GM12878 (cell line): Measurements from ENCODE around the gene NFAM1. TPM values are rescaled to one million over a fixed set of nuclear protein-coding genes. Genes with fewer than 3 reads are reported as not detected.

ENCODE experiments used
- ATAC-seq: fragments of 200-7000 bp; cut with Tn5 transposase; 3 replicates; pipeline ENCODE4 v1.9.1; 2020; ENCODE audit warnings: mild to moderate bottlenecking, moderate library complexity
- BruUV-seq: library from RNA; stranded (reverse); fragments of 400-500 nt; replicated peaks from 2 replicates; lab custom pipeline; 2021; lab: Mats Ljungman, UMichigan
- CTCF ChIA-PET: fragments of 300-600 bp; sonication (Branson Sonifier 250); formaldehyde crosslinking; extraction: SDS; loops from one replicate; lab custom pipeline; 2021; ENCODE audit warnings: inconsistent platforms; lab: Yijun Ruan, JAX
- POLR2A ChIA-PET: fragments of 350-600 bp; formaldehyde crosslinking; extraction: SDS; loops from one replicate; lab custom pipeline; 2021; ENCODE audit warnings: inconsistent platforms; lab: Charles Lee
- RAD21 ChIA-PET: fragments of 300-600 bp; sonication (Branson Sonifier 250); formaldehyde crosslinking; loops from one replicate; lab custom pipeline; 2023; ENCODE audit warnings: antibody characterized with exemption; ENCODE audit not compliant: unreplicated experiment; lab: Charles Lee
- SMC1A ChIA-PET: fragments of 300-600 bp; sonication (Branson Sonifier 250); formaldehyde crosslinking; loops from one replicate; lab custom pipeline; 2023; ENCODE audit not compliant: unreplicated experiment, uncharacterized antibody; lab: Charles Lee
- DNase-seq: peaks from one replicate; pipeline ENCODE4 v3.0.0-alpha.2; 2011; ENCODE audit warnings: low read depth, low spot score
- FAIRE-seq: peaks from 3 replicates; lab custom pipeline; 2011; peaks lifted over from hg19 to GRCh38; lab: Jason Lieb, UNC
- H2AFZ ChIP-seq: 2 replicates; pipeline ENCODE4 v1.6.0; 2011; ENCODE audit warnings: low read depth, low read length, control low read depth; ENCODE audit not compliant: control insufficient read depth
- H3K27ac ChIP-seq: 2 replicates; pipeline ENCODE4 v1.5.1; 2011; ENCODE audit warnings: control low read depth; ENCODE audit not compliant: control insufficient read depth, insufficient read depth
- H3K27me3 ChIP-seq, 2 experiments: replicated peaks in 1 of 2; 2 replicates each; pipeline versions ENCODE4 v1.6.0 to v1.6.1; 2011; ENCODE audit warnings: low read length in 1 of 2; ENCODE audit not compliant: control insufficient read depth in 2 of 2, insufficient read depth in 2 of 2
- H3K36me3 ChIP-seq, 2 experiments: 2 replicates each; pipeline ENCODE4 v1.5.1; 2011; ENCODE audit warnings: low read length in 1 of 2; ENCODE audit not compliant: control insufficient read depth in 2 of 2, insufficient read depth in 2 of 2
- H3K4me1 ChIP-seq: 2 replicates; pipeline ENCODE4 v1.6.1; 2011; ENCODE audit warnings: mild to moderate bottlenecking, low read length, moderate library complexity, mixed read lengths; ENCODE audit not compliant: control insufficient read depth, insufficient read depth
- H3K4me2 ChIP-seq: 2 replicates; pipeline ENCODE4 v1.6.0; 2011; ENCODE audit warnings: control low read depth; ENCODE audit not compliant: control insufficient read depth, insufficient read depth
- H3K4me3 ChIP-seq: fragments of 200-600 bp; sonication (generic); 2 replicates; pipeline ENCODE4 v1.5.1; 2016
- H3K79me2 ChIP-seq: 2 replicates; pipeline ENCODE4 v1.6.0; 2011; ENCODE audit warnings: low read length; ENCODE audit not compliant: control insufficient read depth, insufficient read depth
- H3K9ac ChIP-seq: 2 replicates; pipeline ENCODE4 v1.8.0; 2011; ENCODE audit warnings: low read length, control low read depth, mixed read lengths; ENCODE audit not compliant: control insufficient read depth, insufficient read depth
- H3K9me3 ChIP-seq: replicated peaks from 3 replicates; pipeline ENCODE4 v1.5.1; 2011; ENCODE audit warnings: mild to moderate bottlenecking, low read length; ENCODE audit not compliant: control insufficient read depth, insufficient read depth
- H4K20me1 ChIP-seq: 2 replicates; pipeline ENCODE4 v1.6.0; 2011; ENCODE audit not compliant: control insufficient read depth, insufficient read depth
- CBX3 ChIP-seq: fragments of 200-600 bp; sonication (generic); IDR thresholded peaks from 2 replicates; pipeline ENCODE4 v1.6.1; 2016; ENCODE audit warnings: low read depth, borderline replicate concordance
- CEBPB ChIP-seq, 2 experiments: fragments of 150-350 bp in 1 of 2; IDR thresholded peaks; 2 replicates each; pipeline ENCODE4 v1.6.1; 2012 to 2014; ENCODE audit warnings: low read depth in 2 of 2, low read length in 2 of 2, borderline replicate concordance in 1 of 2, inconsistent platforms in 1 of 2
- FOXM1 ChIP-seq: IDR thresholded peaks from 2 replicates; pipeline ENCODE4 v1.6.1; 2012; ENCODE audit warnings: low read depth, mild to moderate bottlenecking, inconsistent platforms, low read length, moderate library complexity
- HDAC6 ChIP-seq: fragments of 200-600 bp; sonication (generic); IDR thresholded peaks from one replicate; pipeline ENCODE4 v1.8.0; 2017; ENCODE audit warnings: antibody characterized with exemption; ENCODE audit not compliant: unreplicated experiment
- KAT2A ChIP-seq: conservative IDR thresholded peaks from 2 replicates; pipeline ENCODE4 v1.6.1; 2011; ENCODE audit warnings: low read depth, low read length; ENCODE audit not compliant: control insufficient read depth
- MXI1 ChIP-seq: fragments of 150-350 bp; IDR thresholded peaks from 2 replicates; pipeline ENCODE4 v1.6.1; 2011; ENCODE audit warnings: low read depth, mild to moderate bottlenecking, inconsistent platforms, low read length, improper control_type of control experiment
- NFYA ChIP-seq: IDR thresholded peaks from 2 replicates; pipeline ENCODE4 v1.6.1; 2011; ENCODE audit warnings: low read depth, mild to moderate bottlenecking, low read length, improper control_type of control experiment, borderline replicate concordance
- RELA ChIP-seq: fragments of 450-650 bp; IDR thresholded peaks from 2 replicates; pipeline ENCODE4 v1.8.0; 2014; ENCODE audit warnings: borderline replicate concordance; ENCODE audit not compliant: partially characterized antibody
- SMARCA5 ChIP-seq: fragments of 450-650 bp; IDR thresholded peaks from 2 replicates; pipeline ENCODE4 v1.6.1; 2017; ENCODE audit warnings: mild to moderate bottlenecking
- SMC3 ChIP-seq: IDR thresholded peaks from 2 replicates; pipeline ENCODE4 v1.6.1; 2011; ENCODE audit warnings: low read length, improper control_type of control experiment, borderline replicate concordance
- SREBF1 ChIP-seq: IDR thresholded peaks from 2 replicates; pipeline ENCODE4 v1.6.1; 2012; ENCODE audit warnings: mild to moderate bottlenecking, low read length
- SREBF2 ChIP-seq: IDR thresholded peaks from 2 replicates; pipeline ENCODE4 v1.6.1; 2012; ENCODE audit warnings: mild to moderate bottlenecking, low read length
- whole genome bisulfite sequencing: methylation state at CpG from one replicate; pipeline ENCODE4 v1.1.6; 2016; ENCODE audit warnings: low lambda C conversion rate; ENCODE audit not compliant: insufficient replicate concordance, insufficient coverage; ENCODE audit errors: missing lambda C conversion rate; 5-methylcytosine and 5-hydroxymethylcytosine counted together
- in situ Hi-C: fragments of 300-500 bp; cut with MboI; formaldehyde crosslinking; loops from 9 replicates; pipeline ENCODE4 v1.14.3; 2018; ENCODE audit warnings: mixed read lengths
- intact Hi-C: fragments of 100-400 bp; cut with micrococcal nuclease; formaldehyde crosslinking; loops from one replicate; pipeline ENCODE4 v1.14.2; 2022; ENCODE audit not compliant: unreplicated experiment
- polyA plus RNA-seq, 11 experiments: library from polyadenylated mRNA; depleted of rRNA in 4 of 11; unstranded in 6 of 11; stranded (reverse) in 5 of 11; fragments of >200 nt; fragmentation: Nextera tagmentation in 4 of 11; fragmentation: Illumina TruSeq in 1 of 11; extraction: Ambion mirVana in 4 of 11; extraction: Trizol in 1 of 11; gene quantifications; 1 replicate in 1 of 11; 2 replicates in 10 of 11; pipeline versions ENCODE4 v1.2.1 to v1.2.3, GENCODE V29; 2011 to 2016; ENCODE audit warnings: inconsistent platforms in 2 of 11, missing spikeins in 2 of 11, low read depth in 1 of 11
- total RNA-seq, 4 experiments: library from RNA; depleted of rRNA in 3 of 4; stranded (reverse); fragments of >200 nt in 3 of 4; fragmentation: Illumina TruSeq in 1 of 4; extraction: Trizol in 1 of 4; gene quantifications; 2 replicates each; pipeline versions ENCODE4 v1.2.1 to v1.2.3, GENCODE V29; 2013 to 2021
- TF ChIP-seq, protein P1 (sequence below): IDR thresholded peaks from 2 replicates; pipeline ENCODE4 v1.6.1; 2012; ENCODE audit warnings: low read depth, low read length, improper control_type of control experiment
- TF ChIP-seq, protein P2 (sequence below): fragments of 450-650 bp; IDR thresholded peaks from 2 replicates; pipeline ENCODE4 v1.6.1; 2017; ENCODE audit warnings: low read depth, mild to moderate bottlenecking, moderate library complexity
- TF ChIP-seq, protein P3 (sequence below): fragments of 450-650 bp; formaldehyde crosslinking; IDR thresholded peaks from 2 replicates; pipeline ENCODE4 v1.4.0; 2020; ENCODE audit warnings: mild to moderate bottlenecking, moderate library complexity
- TF ChIP-seq, protein P4 (sequence below): IDR thresholded peaks from 2 replicates; pipeline ENCODE4 v1.6.1; 2012; ENCODE audit warnings: low read depth, low read length, improper control_type of control experiment

Gene NFAM1
- total and polyA plus RNA-seq, 10 of the 15 experiments (the other 5 are each of a cell fraction or from before 2014, with no cell fraction given), result 0.13 to 1.3 (median 0.24) TPM; not detected in 3

DNA sequence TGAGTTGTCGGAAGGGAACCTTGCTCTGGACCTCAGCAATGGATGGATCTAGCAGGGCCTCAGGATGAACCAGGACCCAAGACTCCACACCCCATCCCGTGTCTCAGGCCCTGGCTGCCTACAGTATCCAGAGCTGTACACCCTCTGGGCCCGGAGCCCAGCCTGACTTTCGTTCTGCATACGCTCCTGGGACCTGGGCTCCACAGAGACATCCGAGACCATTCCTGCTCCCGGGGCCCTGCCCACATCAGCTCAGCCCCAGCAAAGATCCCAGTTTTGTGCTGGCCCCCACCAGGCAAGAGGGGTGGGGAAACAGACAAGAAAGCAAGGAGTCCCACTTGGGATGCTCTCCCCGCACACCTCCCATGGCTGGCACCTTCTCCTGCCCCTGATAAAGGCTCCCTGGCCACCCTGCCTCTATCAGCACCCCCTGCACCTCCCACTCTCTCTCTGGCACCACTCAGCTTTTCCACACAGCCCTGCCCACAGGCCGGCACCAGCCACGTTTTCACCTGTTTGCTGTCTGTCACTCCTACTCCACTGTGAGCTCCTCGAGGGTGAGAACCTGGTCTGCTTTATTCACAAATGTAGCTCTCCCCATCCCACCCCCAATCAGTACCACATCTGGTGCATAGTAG lies 97.2 kb downstream of the NFAM1 start (continued):
- TF ChIP-seq, protein P1, sequence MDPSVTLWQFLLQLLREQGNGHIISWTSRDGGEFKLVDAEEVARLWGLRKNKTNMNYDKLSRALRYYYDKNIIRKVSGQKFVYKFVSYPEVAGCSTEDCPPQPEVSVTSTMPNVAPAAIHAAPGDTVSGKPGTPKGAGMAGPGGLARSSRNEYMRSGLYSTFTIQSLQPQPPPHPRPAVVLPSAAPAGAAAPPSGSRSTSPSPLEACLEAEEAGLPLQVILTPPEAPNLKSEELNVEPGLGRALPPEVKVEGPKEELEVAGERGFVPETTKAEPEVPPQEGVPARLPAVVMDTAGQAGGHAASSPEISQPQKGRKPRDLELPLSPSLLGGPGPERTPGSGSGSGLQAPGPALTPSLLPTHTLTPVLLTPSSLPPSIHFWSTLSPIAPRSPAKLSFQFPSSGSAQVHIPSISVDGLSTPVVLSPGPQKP, result no peak
- TF ChIP-seq SMARCA5 (no peak), RELA (no peak)

DNA sequence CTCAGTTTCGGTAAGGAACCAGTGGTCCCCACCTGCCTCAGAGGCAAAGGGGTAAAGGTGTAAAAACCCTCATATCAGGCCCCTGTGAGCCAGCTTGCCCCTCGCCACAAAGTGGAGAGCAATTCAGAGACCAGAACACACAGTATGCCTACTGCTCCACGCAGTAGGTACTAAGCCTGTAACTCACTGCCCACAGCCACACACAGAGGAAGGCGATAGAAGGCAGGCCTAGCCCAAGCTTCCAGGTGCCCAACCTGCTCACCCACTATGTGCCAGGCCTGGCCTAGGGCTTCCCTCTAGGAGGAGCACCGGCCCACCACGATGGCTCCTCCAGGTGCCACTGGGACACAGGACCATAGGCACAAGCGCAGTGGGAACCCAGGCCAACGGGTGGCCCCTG lies 98.7 kb downstream of the NFAM1 start:
- H3K4me2 ChIP-seq, result no peak overlapping the region
- TF ChIP-seq SMARCA5 (no peak), FOXM1 (no peak), SREBF2 (no peak), CEBPB (IDR thresholded peaks at IDR 0.05; ENCODE audit: borderline replicate concordance in 1 of 2, low read depth in 2 of 2, low read length in 2 of 2) (no peak), HDAC6 (no peak), SREBF1 (no peak), KAT2A (no peak), NFYA (no peak), SMC3 (no peak), MXI1 (no peak), CBX3 (no peak)
- TF ChIP-seq, protein P2, sequence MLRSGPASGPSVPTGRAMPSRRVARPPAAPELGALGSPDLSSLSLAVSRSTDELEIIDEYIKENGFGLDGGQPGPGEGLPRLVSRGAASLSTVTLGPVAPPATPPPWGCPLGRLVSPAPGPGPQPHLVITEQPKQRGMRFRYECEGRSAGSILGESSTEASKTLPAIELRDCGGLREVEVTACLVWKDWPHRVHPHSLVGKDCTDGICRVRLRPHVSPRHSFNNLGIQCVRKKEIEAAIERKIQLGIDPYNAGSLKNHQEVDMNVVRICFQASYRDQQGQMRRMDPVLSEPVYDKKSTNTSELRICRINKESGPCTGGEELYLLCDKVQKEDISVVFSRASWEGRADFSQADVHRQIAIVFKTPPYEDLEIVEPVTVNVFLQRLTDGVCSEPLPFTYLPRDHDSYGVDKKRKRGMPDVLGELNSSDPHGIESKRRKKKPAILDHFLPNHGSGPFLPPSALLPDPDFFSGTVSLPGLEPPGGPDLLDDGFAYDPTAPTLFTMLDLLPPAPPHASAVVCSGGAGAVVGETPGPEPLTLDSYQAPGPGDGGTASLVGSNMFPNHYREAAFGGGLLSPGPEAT, result no peak
- TF ChIP-seq, protein P3, sequence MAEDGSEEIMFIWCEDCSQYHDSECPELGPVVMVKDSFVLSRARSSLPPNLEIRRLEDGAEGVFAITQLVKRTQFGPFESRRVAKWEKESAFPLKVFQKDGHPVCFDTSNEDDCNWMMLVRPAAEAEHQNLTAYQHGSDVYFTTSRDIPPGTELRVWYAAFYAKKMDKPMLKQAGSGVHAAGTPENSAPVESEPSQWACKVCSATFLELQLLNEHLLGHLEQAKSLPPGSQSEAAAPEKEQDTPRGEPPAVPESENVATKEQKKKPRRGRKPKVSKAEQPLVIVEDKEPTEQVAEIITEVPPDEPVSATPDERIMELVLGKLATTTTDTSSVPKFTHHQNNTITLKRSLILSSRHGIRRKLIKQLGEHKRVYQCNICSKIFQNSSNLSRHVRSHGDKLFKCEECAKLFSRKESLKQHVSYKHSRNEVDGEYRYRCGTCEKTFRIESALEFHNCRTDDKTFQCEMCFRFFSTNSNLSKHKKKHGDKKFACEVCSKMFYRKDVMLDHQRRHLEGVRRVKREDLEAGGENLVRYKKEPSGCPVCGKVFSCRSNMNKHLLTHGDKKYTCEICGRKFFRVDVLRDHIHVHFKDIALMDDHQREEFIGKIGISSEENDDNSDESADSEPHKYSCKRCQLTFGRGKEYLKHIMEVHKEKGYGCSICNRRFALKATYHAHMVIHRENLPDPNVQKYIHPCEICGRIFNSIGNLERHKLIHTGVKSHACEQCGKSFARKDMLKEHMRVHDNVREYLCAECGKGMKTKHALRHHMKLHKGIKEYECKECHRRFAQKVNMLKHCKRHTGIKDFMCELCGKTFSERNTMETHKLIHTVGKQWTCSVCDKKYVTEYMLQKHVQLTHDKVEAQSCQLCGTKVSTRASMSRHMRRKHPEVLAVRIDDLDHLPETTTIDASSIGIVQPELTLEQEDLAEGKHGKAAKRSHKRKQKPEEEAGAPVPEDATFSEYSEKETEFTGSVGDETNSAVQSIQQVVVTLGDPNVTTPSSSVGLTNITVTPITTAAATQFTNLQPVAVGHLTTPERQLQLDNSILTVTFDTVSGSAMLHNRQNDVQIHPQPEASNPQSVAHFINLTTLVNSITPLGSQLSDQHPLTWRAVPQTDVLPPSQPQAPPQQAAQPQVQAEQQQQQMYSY (CRISPR knock-in tag), result no peak
- TF ChIP-seq, protein P4, sequence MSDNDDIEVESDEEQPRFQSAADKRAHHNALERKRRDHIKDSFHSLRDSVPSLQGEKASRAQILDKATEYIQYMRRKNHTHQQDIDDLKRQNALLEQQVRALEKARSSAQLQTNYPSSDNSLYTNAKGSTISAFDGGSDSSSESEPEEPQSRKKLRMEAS, result no peak

More for the DNA sequence above, 98.7 kb downstream of the NFAM1 start:
- Histone ChIP-seq H3K4me1 (no peaks in the 10 kb centered on the region), H3K36me3 (no peaks in the 10 kb centered on the region), H3K4me3 (no peak overlapping the region), H3K79me2 (no peaks in the 10 kb centered on the region), H4K20me1 (no peaks in the 10 kb centered on the region), H3K27me3 (no peaks in the 10 kb centered on the region), H3K27ac (no peak overlapping the region), H3K9me3 (no peaks in the 10 kb centered on the region), H2AFZ (no peak overlapping the region), H3K9ac (no peak overlapping the region)
- BruUV-seq, result no TSS peak
- intact Hi-C loops (no loop called here), in situ Hi-C loops (no loop called here)
- SMC1A ChIA-PET, result no interaction called here
- FAIRE-seq, result no peak
- WGBS, result 38% methylated on average over 8 of the region's 8 CpGs
- CTCF ChIA-PET, result interaction anchor here (0.6 kb wide), 1 partner anchor 111 kb away, joined by 3 read pairs; no protein-coding TSS in a partner anchor
- no peak for DNase-seq
- POLR2A ChIA-PET, result no interaction called here
- no peak for ATAC-seq
- RAD21 ChIA-PET, result no interaction called here
